Adipocyte (in vitro differentiated cells): ENCODE measurements around the gene TLE1.

Source experiments
- DNase-seq: peaks from one replicate; pipeline ENCODE4 v3.0.0-alpha.2; 2015; ENCODE audit warnings: low read depth
- H3K27me3 ChIP-seq: replicated peaks from 2 replicates; pipeline ENCODE4 v1.7.0; 2013; ENCODE audit warnings: mild to moderate bottlenecking, low read length, moderate library complexity; ENCODE audit not compliant: control insufficient read depth, insufficient read depth
- H3K36me3 ChIP-seq: 2 replicates; pipeline ENCODE4 v1.7.0; 2013; ENCODE audit warnings: low read length, mild to moderate bottlenecking, moderate library complexity; ENCODE audit not compliant: control insufficient read depth, insufficient read depth, severe bottlenecking
- H3K4me1 ChIP-seq: 2 replicates; pipeline ENCODE4 v1.7.0; 2013; ENCODE audit warnings: mild to moderate bottlenecking, low read length, moderate library complexity; ENCODE audit not compliant: control insufficient read depth, insufficient read depth
- H3K4me3 ChIP-seq: 2 replicates; pipeline ENCODE4 v1.7.0; 2013; ENCODE audit warnings: mild to moderate bottlenecking, low read length, moderate library complexity
- H3K9ac ChIP-seq: 2 replicates; pipeline ENCODE4 v1.7.0; 2013; ENCODE audit warnings: mild to moderate bottlenecking, low read length, moderate library complexity
- H3K9me3 ChIP-seq: 2 replicates; pipeline ENCODE4 v1.7.0; 2013; ENCODE audit warnings: mild to moderate bottlenecking, low read length, moderate library complexity; ENCODE audit not compliant: control insufficient read depth

TLE1 gene

GRCh38 chr9:81671880-81672280, 17.5 kb downstream of the TLE1 start:
- no peaks in the 10 kb centered on the region for H3K27me3 ChIP-seq
- H3K9ac ChIP-seq = peak overlapping the region; percentile 33
- peak; percentile 57 for DNase-seq
- H3K4me3 ChIP-seq = no peak overlapping the region
- no peaks in the 10 kb centered on the region for H3K9me3 ChIP-seq
- peaks cover 42% of the 10 kb centered on the region for H3K4me1 ChIP-seq
- peaks cover 48% of the 10 kb centered on the region for H3K36me3 ChIP-seq

DNA sequence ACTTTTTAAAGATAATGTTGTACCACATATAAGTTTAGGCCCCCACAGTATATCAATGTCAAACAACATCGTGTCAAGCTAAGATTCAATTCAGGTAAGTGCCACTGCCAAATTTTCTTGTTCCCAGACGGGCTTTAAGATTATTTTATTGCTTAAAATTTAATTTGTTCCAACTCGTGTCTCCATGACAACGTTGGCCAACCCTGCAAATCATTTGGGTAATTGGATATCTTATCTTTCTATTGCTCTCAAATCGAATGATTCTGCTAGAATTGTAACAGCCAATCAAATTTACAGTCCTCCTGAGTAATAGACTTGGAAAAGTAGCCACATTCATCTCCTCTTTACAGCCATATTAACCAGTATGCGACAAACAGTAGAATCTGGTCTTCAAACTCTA, 19.5 kb downstream of the TLE1 start:
- H3K4me3 ChIP-seq = peak overlapping the region; percentile 3
- H3K27me3 ChIP-seq = no peaks in the 10 kb centered on the region
- no peaks in the 10 kb centered on the region for H3K9me3 ChIP-seq
- peaks cover 30% of the 10 kb centered on the region for H3K36me3 ChIP-seq
- peak overlapping the region; percentile 16 for H3K9ac ChIP-seq
- H3K4me1 ChIP-seq = peaks cover 58% of the 10 kb centered on the region
- no peak for DNase-seq

GRCh38 chr9:81669041-81669651, 20.2 kb downstream of the TLE1 start:
- Histone ChIP-seq H3K4me1 (peaks cover 65% of the 10 kb centered on the region), H3K36me3 (peaks cover 26% of the 10 kb centered on the region), H3K9me3 (no peaks in the 10 kb centered on the region), H3K27me3 (no peaks in the 10 kb centered on the region), H3K9ac (peak overlapping the region; percentile 35), H3K4me3 (peak overlapping the region; percentile 3)
- no peak for DNase-seq

DNA sequence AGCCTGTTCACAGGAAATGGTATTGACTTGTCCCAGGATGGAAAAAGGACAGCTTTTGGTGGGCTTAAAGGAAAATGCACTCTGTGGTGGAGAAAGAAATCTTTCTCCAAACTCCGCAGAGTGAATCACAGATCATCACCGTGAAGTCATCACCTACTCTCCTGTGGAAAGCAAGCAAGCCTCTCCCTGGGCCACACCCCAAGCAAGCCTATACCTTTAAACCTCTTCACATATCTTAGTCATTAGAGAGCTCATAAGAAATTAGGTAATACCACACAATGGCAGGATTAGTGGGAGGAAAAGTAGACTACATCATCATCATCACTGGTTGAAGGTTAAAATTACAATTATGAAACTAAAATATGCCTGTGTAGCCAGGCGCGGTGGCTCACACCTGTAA, 23.2 kb downstream of the TLE1 start:
- no peaks in the 10 kb centered on the region for H3K27me3 ChIP-seq
- H3K9ac ChIP-seq = peak overlapping the region; percentile 64
- peaks cover 24% of the 10 kb centered on the region for H3K36me3 ChIP-seq
- no peak overlapping the region for H3K4me3 ChIP-seq
- H3K9me3 ChIP-seq = no peaks in the 10 kb centered on the region
- H3K4me1 ChIP-seq = peaks cover 59% of the 10 kb centered on the region
- DNase-seq = no peak

GRCh38 chr9:81665322-81665871, 23.9 kb downstream of the TLE1 start:
- peak; percentile 11 for DNase-seq
- no peaks in the 10 kb centered on the region for H3K9me3 ChIP-seq
- H3K4me1 ChIP-seq = peaks cover 56% of the 10 kb centered on the region
- no peak overlapping the region for H3K4me3 ChIP-seq
- no peaks in the 10 kb centered on the region for H3K27me3 ChIP-seq
- peaks cover 22% of the 10 kb centered on the region for H3K36me3 ChIP-seq
- peak overlapping the region; percentile 64 for H3K9ac ChIP-seq

GRCh38 chr9:81664638-81665222, 24.6 kb downstream of the TLE1 start:
- Histone ChIP-seq H3K9me3 (no peaks in the 10 kb centered on the region), H3K27me3 (no peaks in the 10 kb centered on the region), H3K4me1 (peaks cover 51% of the 10 kb centered on the region), H3K36me3 (peaks cover 23% of the 10 kb centered on the region), H3K4me3 (no peak overlapping the region), H3K9ac (peak overlapping the region; percentile 64)
- no peak for DNase-seq

- peaks cover 40% of the 10 kb centered on the region for H3K4me1 ChIP-seq
- H3K9me3 ChIP-seq = no peaks in the 10 kb centered on the region
- peaks cover 30% of the 10 kb centered on the region for H3K36me3 ChIP-seq
- H3K4me3 ChIP-seq = no peak overlapping the region
- DNase-seq = no peak
- H3K27me3 ChIP-seq = no peaks in the 10 kb centered on the region
- H3K9ac ChIP-seq = no peak overlapping the region
These were observed 28.0 kb downstream of the TLE1 start for GRCh38 chr9:81661339-81661738.

DNA sequence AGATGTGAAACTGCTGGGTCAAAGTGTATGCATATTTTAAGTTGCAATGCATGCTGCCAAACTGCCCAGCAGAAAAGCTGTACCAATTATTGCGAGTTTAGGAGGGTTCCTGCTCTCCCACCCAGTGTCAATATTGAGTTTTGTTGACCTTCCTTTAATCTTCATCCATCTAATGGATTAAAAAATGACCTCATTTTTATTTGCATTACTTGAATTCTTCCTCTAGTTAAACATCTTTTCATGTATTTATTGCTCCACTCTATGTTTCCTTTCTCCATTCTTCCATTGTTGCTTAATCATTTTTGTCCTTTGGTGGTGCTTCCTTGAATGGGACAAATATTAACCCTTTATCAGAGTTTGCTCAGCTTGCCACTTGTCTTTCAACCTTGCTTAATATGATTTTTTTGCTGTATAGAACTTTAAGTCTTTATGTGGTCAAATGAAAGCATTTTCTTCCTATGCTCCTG, 32.4 kb downstream of the TLE1 start:
- peaks cover 41% of the 10 kb centered on the region for H3K36me3 ChIP-seq
- peaks cover 27% of the 10 kb centered on the region for H3K4me1 ChIP-seq
- no peaks in the 10 kb centered on the region for H3K9me3 ChIP-seq
- DNase-seq = no peak
- H3K4me3 ChIP-seq = no peak overlapping the region
- H3K27me3 ChIP-seq = no peaks in the 10 kb centered on the region
- H3K9ac ChIP-seq = no peak overlapping the region

- Histone ChIP-seq H3K36me3 (peaks cover 43% of the 10 kb centered on the region), H3K9me3 (no peaks in the 10 kb centered on the region), H3K27me3 (no peaks in the 10 kb centered on the region), H3K4me1 (peaks cover 27% of the 10 kb centered on the region), H3K9ac (no peak overlapping the region), H3K4me3 (no peak overlapping the region)
- DNase-seq = no peak
These were observed 33.3 kb downstream of the TLE1 start for GRCh38 chr9:81656004-81656403.

- H3K36me3 ChIP-seq = peaks cover 59% of the 10 kb centered on the region
- H3K4me3 ChIP-seq = no peak overlapping the region
- peaks cover 23% of the 10 kb centered on the region for H3K4me1 ChIP-seq
These were observed 36.1 kb downstream of the TLE1 start for GRCh38 chr9:81653240-81653639.

GRCh38 chr9:81652058-81652687, 37.2 kb downstream of the TLE1 start:
- Histone ChIP-seq H3K4me1 (peaks cover 20% of the 10 kb centered on the region), H3K27me3 (no peaks in the 10 kb centered on the region), H3K4me3 (no peak overlapping the region), H3K36me3 (peaks cover 62% of the 10 kb centered on the region), H3K9me3 (no peaks in the 10 kb centered on the region), H3K9ac (no peak overlapping the region)
- DNase-seq = no peak

More at GRCh38 chr9:81653240-81653639, 36.1 kb downstream of the TLE1 start:
- peak; percentile 19 for DNase-seq
- no peaks in the 10 kb centered on the region for H3K9me3 ChIP-seq
- H3K9ac ChIP-seq = no peak overlapping the region
- no peaks in the 10 kb centered on the region for H3K27me3 ChIP-seq
